CD4-positive, alpha-beta memory T cell (primary cell): ENCODE results near the gene TCF7L1. TPM values are rescaled to one million over a fixed set of nuclear protein-coding genes. Genes with fewer than 3 reads are reported as not detected.

Experiments used
- polyA plus RNA-seq, 2 donors: library from polyadenylated mRNA; unstranded; fragments of 300-500 nt; fragmentation: Illumina TruSeq; gene quantifications; one replicate each; pipeline ENCODE4 v1.2.3, GENCODE V29; 2021
- total RNA-seq, 2 experiments: library from RNA; stranded (reverse); gene quantifications; one replicate each; pipeline ENCODE4 v1.2.3, GENCODE V29; 2021

Gene TCF7L1
- total and polyA plus RNA-seq, 4 experiments from 2014 or later, result 0.06 TPM; not detected in 3

Other genes with a start within 250 kb of the TCF7L1 start
- gene TMSB10, start 227.7 kb upstream of the TCF7L1 start, total RNA-seq, result 1,000 to 10,000 TPM; 1,218 to 1,245 TPM
- 1,000 to 10,000 TPM; 5,559 to 6,561 TPM for gene TMSB10, start 227.7 kb upstream of the TCF7L1 start, polyA plus RNA-seq
- gene KCMF1, start 162.2 kb upstream of the TCF7L1 start, total RNA-seq, result 10 to 100 TPM; 59.8 to 62.7 TPM
- gene KCMF1, start 162.2 kb upstream of the TCF7L1 start, polyA plus RNA-seq, result 10 to 100 TPM; 25.8 to 34.6 TPM
- gene TGOLN2, start 194.6 kb downstream of the TCF7L1 start, total RNA-seq, result 100 to 1,000 TPM; 188 to 195 TPM
- 10 to 100 TPM; 29.8 to 54.7 TPM for gene TGOLN2, start 194.6 kb downstream of the TCF7L1 start, polyA plus RNA-seq
- gene RETSAT, start 221.1 kb downstream of the TCF7L1 start, total RNA-seq, result 10 to 100 TPM; 33.0 to 33.4 TPM
- 10 to 100 TPM; 20.8 to 24.3 TPM for gene RETSAT, start 221.1 kb downstream of the TCF7L1 start, polyA plus RNA-seq
- 10 to 100 TPM; 29.8 to 33.2 TPM for gene ELMOD3, start 221.4 kb downstream of the TCF7L1 start, total RNA-seq
- gene ELMOD3, start 221.4 kb downstream of the TCF7L1 start, polyA plus RNA-seq, result 10 to 100 TPM; 10.1 to 11.2 TPM